OCI-LY1 (cell line): ENCODE data around the gene TLCD2.
"Not testable (repeated sequence)": the region's sequence is repeated elsewhere in the genome, so short reads cannot be mapped to it uniquely, and the experiment has no call there.

Experiments used
- EZH2 ChIP-seq: fragments of 200-600 bp; sonication (generic), shearing (Covaris generic); IDR thresholded peaks from 2 replicates; pipeline ENCODE4 v1.8.0; 2017; ENCODE audit warnings: borderline replicate concordance, mixed run types, mild to moderate bottlenecking, antibody characterized with exemption, low read length, moderate library complexity, mixed read lengths
- TF ChIP-seq, protein P1 (sequence below): fragments of 200-600 bp; sonication (generic), shearing (Covaris generic); IDR thresholded peaks from 2 replicates; pipeline ENCODE4 v1.5.1; 2017; ENCODE audit warnings: mild to moderate bottlenecking, antibody characterized with exemption, low read length, moderate library complexity, mixed read lengths

DNA sequence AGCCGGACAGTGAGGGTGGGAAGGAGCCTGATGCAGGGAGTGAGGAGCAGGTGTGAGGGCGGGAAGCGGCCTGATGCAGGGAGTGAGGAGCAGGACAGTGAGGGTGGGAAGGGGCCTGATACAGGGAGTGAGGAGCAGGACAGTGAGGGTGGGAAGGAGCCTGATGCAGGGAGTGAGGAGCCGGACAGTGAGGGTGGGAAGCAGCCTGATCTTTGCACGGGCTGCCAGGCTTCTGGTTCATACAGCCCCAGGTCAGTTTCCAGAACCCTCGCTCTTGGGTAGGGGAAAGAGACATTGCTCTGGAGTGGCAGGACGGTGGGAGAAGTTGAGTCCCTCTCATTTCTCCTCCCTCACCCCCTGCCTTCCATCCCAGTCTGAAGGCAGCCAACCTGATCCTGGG is 31.7 kb upstream of the TLCD2 start:
- TF ChIP-seq, protein P1, sequence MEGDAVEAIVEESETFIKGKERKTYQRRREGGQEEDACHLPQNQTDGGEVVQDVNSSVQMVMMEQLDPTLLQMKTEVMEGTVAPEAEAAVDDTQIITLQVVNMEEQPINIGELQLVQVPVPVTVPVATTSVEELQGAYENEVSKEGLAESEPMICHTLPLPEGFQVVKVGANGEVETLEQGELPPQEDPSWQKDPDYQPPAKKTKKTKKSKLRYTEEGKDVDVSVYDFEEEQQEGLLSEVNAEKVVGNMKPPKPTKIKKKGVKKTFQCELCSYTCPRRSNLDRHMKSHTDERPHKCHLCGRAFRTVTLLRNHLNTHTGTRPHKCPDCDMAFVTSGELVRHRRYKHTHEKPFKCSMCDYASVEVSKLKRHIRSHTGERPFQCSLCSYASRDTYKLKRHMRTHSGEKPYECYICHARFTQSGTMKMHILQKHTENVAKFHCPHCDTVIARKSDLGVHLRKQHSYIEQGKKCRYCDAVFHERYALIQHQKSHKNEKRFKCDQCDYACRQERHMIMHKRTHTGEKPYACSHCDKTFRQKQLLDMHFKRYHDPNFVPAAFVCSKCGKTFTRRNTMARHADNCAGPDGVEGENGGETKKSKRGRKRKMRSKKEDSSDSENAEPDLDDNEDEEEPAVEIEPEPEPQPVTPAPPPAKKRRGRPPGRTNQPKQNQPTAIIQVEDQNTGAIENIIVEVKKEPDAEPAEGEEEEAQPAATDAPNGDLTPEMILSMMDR: not testable (repeated sequence)
- TF ChIP-seq EZH2: not testable (repeated sequence)
